DND-41 (cell line): ENCODE results near the gene TSSC4.

Source experiments
- EZH2 ChIP-seq: IDR thresholded peaks from 3 replicates; pipeline ENCODE4 v1.6.1; 2012; ENCODE audit warnings: borderline replicate concordance, low read depth, mild to moderate bottlenecking, moderate library complexity, low read length, inconsistent platforms; ENCODE audit not compliant: severe bottlenecking
- TF ChIP-seq, protein P1 (sequence below): IDR thresholded peaks from 2 replicates; pipeline ENCODE4 v1.5.1; 2012; ENCODE audit warnings: borderline replicate concordance, low read length, moderate library complexity, mild to moderate bottlenecking; ENCODE audit not compliant: poor library complexity, severe bottlenecking; ENCODE audit errors: extremely low read depth

DNA sequence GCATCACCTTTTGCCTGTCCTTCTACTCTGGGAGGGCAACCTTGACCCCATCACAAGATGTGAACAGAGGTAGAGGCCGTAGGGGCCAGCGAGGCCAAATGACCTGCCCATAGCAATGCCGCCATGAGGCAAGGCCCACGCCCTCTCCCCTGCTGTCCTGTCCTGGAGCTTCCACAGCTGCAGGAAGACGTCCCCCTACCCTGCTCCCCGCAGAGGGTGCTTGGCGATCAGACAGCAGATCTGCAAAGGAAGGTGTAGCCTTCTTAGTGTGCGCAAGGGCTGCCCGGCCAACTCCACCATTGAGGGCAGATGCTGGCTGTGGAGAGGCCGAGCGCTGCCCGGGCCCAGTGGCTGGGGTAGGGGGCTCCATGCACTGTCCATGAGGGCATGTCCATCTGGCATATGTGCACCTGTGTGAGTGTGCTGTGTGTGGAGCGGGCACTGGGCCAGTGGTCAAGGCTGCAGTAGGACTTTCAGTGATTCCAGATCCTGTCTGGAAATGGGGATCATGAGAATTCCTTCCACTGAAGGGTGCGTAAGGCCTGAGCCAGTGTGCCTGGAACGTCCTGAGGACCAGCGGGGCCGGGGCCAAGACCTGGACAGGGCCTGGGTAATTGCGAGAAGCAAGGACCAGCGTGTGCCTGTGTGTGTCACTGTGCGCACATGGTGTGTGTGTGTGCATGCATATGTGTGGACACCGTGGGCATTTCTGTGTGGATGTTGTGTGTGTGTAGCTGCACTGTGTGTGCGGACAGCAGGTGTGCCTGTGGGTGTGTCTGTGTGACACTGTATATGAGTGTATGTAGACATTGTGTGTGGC lies 32.8 kb downstream of the TSSC4 start:
- TF ChIP-seq EZH2, result no peak
- TF ChIP-seq, protein P1, sequence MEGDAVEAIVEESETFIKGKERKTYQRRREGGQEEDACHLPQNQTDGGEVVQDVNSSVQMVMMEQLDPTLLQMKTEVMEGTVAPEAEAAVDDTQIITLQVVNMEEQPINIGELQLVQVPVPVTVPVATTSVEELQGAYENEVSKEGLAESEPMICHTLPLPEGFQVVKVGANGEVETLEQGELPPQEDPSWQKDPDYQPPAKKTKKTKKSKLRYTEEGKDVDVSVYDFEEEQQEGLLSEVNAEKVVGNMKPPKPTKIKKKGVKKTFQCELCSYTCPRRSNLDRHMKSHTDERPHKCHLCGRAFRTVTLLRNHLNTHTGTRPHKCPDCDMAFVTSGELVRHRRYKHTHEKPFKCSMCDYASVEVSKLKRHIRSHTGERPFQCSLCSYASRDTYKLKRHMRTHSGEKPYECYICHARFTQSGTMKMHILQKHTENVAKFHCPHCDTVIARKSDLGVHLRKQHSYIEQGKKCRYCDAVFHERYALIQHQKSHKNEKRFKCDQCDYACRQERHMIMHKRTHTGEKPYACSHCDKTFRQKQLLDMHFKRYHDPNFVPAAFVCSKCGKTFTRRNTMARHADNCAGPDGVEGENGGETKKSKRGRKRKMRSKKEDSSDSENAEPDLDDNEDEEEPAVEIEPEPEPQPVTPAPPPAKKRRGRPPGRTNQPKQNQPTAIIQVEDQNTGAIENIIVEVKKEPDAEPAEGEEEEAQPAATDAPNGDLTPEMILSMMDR, result no peak
